Stomach (tissue), 9 donors: Measurements from ENCODE around the gene ZNF79. TPM values are rescaled to one million over a fixed set of nuclear protein-coding genes. Genes with fewer than 3 reads are reported as not detected.

Experiments used
- DNase-seq, 2 donors: peaks; one replicate each; pipeline versions ENCODE4 v3.0.0 to v3.0.0-alpha.2; 2013 to 2019
- H3K27ac ChIP-seq, 5 donors: fragments of 200-600 bp in 4 of 5; sonication (generic) in 4 of 5; one replicate each; pipeline ENCODE4 v1.5.1; 2013 to 2019; ENCODE audit warnings: mild to moderate bottlenecking in 1 of 5, moderate library complexity in 1 of 5
- H3K27me3 ChIP-seq, 3 donors: fragments of 200-600 bp; sonication (generic); one replicate each; pipeline ENCODE4 v1.5.1; 2017 to 2019; ENCODE audit warnings: mixed run types in 1 of 3
- H3K36me3 ChIP-seq, 4 donors: fragments of 200-600 bp; sonication (generic); 1 replicate in 3 of 4; 2 replicates in 1 of 4; pipeline ENCODE4 v1.5.1; 2016 to 2019
- H3K4me1 ChIP-seq, 4 donors: fragments of 200-600 bp; sonication (generic); one replicate each; pipeline ENCODE4 v1.5.1; 2016 to 2019
- H3K4me3 ChIP-seq, 4 donors: fragments of 200-600 bp; sonication (generic) in 3 of 4; one replicate each; pipeline ENCODE4 v1.5.1; 2016 to 2019; ENCODE audit warnings: mild to moderate bottlenecking in 1 of 4
- H3K9me3 ChIP-seq, 4 donors: fragments of 200-600 bp; sonication (generic); one replicate each; pipeline ENCODE4 v1.5.1; 2016 to 2019
- CTCF ChIP-seq, 7 experiments: fragments of 450-650 bp in 4 of 7; fragments of 200-600 bp in 3 of 7; sonication (generic) in 3 of 7; IDR thresholded peaks; one replicate each; pipeline ENCODE4 v1.5.1; 2016 to 2019; ENCODE audit warnings: antibody characterized with exemption in 7 of 7, control low read depth in 2 of 7, mild to moderate bottlenecking in 1 of 7
- EP300 ChIP-seq: sonication (generic); formaldehyde crosslinking; IDR thresholded peaks from one replicate; pipeline ENCODE4 v1.6.1; 2017; ENCODE audit warnings: antibody characterized with exemption
- POLR2A ChIP-seq, 4 donors: fragments of 450-650 bp; IDR thresholded peaks; one replicate each; pipeline ENCODE4 v1.6.1; 2016; ENCODE audit warnings: antibody characterized with exemption in 4 of 4, control low read depth in 2 of 4, mild to moderate bottlenecking in 1 of 4, moderate library complexity in 1 of 4
- POLR2AphosphoS5 ChIP-seq, 3 donors: sonication (generic); formaldehyde crosslinking; IDR thresholded peaks; one replicate each; pipeline ENCODE4 v1.6.1; 2016; ENCODE audit warnings: antibody characterized with exemption in 3 of 3
- WGBS, 5 donors: extraction: QIAGEN DNeasy Blood & Tissue Kit in 3 of 5; methylation state at CpG; one replicate each; pipeline versions ENCODE4 v1.1.5 to v1.1.7; 2013 to 2018; 5-methylcytosine and 5-hydroxymethylcytosine counted together
- intact Hi-C: fragments of 100-400 bp; cut with DNase I; formaldehyde crosslinking; loops from one replicate; pipeline ENCODE4 v1.15.1; 2023; ENCODE audit warnings: low total_unique reads
- polyA plus RNA-seq, 3 donors: library from polyadenylated mRNA; stranded (reverse); fragments of 200-250 nt; gene quantifications; one replicate each; pipeline ENCODE4 v1.2.3, GENCODE V29; 2013
- total RNA-seq, 5 donors: library from RNA; depleted of rRNA; stranded (reverse); fragments of >200 nt; gene quantifications; one replicate each; pipeline versions ENCODE4 v1.1.0 to v1.2.3, GENCODE V29; 2014 to 2016
- donor health status: healthy with polysubstance abuse.
- donor health status: Bipolar disorder and iron deficiency.
- donor health status: healthy.

The ZNF79 gene
- total and polyA plus RNA-seq, 8 donors, result 1.9 to 39.1 (median 5.2) TPM

- Histone ChIP-seq H3K27ac (peak within 1 kb of the TSS; percentile 81 to 96 (median 93)), H3K36me3 (peaks cover 14 to 22% (median 21%) of the 10 kb centered on the region in 4 donors)
- WGBS, 5 donors, result 0 to 1% (median 0%) methylated on average over 21 to 87 of the region's 87 CpGs
These were observed 27.2 kb upstream of the ZNF79 start, which contains the start of gene SLC2A8 for GRCh38 chr9:127396808-127397645. TSS of gene SLC2A8 (plus strand) at chr9:127397169. CDS start at chr9:127397231, 62 bp downstream.

GRCh38 chr9:127397646-127398274 lies 26.4 kb upstream of the ZNF79 start:
- Histone ChIP-seq H3K9me3 (no peaks in the 10 kb centered on the region), H3K4me1 (peaks cover 13 to 53% (median 31%) of the 10 kb centered on the region in 4 donors), H3K36me3 (peaks cover 14 to 30% (median 27%) of the 10 kb centered on the region in 4 donors), H3K4me3 (peak overlapping the region; percentile 88 to 98 (median 92)), H3K27ac (peak overlapping the region; percentile 81 to 96 (median 93)), H3K27me3 (no peaks in the 10 kb centered on the region)
- DNase-seq, result peak; percentile 40 to 82
- 0 to 2% (median 1%) methylated on average over 26 to 55 of the region's 55 CpGs for WGBS, 5 donors
- TF ChIP-seq CTCF (IDR thresholded peaks at IDR 0.05) (peak in 4 of 7 experiments; percentile 12 to 49 (median 19)), POLR2AphosphoS5 (IDR thresholded peaks at IDR 0.05) (no peak)
- intact Hi-C loops, result no loop called here

More at GRCh38 chr9:127396808-127397645, 27.2 kb upstream of the ZNF79 start, which contains the start of gene SLC2A8:
- Histone ChIP-seq H3K4me1 (peaks cover 13 to 51% (median 31%) of the 10 kb centered on the region in 4 donors), H3K27me3 (no peaks in the 10 kb centered on the region), H3K9me3 (no peaks in the 10 kb centered on the region), H3K4me3 (peak within 1 kb of the TSS; percentile 88 to 98 (median 92))
- DNase-seq, result peak; percentile 99 to 100
- intact Hi-C loops, result no loop called here
- TF ChIP-seq POLR2A (IDR thresholded peaks at IDR 0.05) (peak in 2 of 4 donors; percentile 19 to 49), CTCF (IDR thresholded peaks at IDR 0.05) (peak in 3 of 7 experiments; percentile 3 to 39 (median 10)), EP300 (no peak), POLR2AphosphoS5 (IDR thresholded peaks at IDR 0.05) (peak; percentile 83 to 96 (median 95))

GRCh38 chr9:127398275-127398647 lies 25.9 kb upstream of the ZNF79 start:
- Histone ChIP-seq H3K4me3 (peak overlapping the region; percentile 88 to 98 (median 92)), H3K27ac (peak overlapping the region in 4 of 5 donors; percentile 90 to 96 (median 94)), H3K36me3 (peaks cover 14 to 33% (median 30%) of the 10 kb centered on the region in 4 donors), H3K4me1 (peaks cover 13 to 55% (median 31%) of the 10 kb centered on the region in 4 donors), H3K9me3 (no peaks in the 10 kb centered on the region), H3K27me3 (no peaks in the 10 kb centered on the region)
- intact Hi-C loops, result no loop called here
- DNase-seq, result no peak
- TF ChIP-seq CTCF (IDR thresholded peaks at IDR 0.05) (no peak), EP300 (no peak), POLR2A (IDR thresholded peaks at IDR 0.05) (no peak), POLR2AphosphoS5 (IDR thresholded peaks at IDR 0.05) (no peak)
- 11 to 45% (median 42%) methylated on average over 1 to 5 of the region's 5 CpGs for WGBS, 5 donors

DNA sequence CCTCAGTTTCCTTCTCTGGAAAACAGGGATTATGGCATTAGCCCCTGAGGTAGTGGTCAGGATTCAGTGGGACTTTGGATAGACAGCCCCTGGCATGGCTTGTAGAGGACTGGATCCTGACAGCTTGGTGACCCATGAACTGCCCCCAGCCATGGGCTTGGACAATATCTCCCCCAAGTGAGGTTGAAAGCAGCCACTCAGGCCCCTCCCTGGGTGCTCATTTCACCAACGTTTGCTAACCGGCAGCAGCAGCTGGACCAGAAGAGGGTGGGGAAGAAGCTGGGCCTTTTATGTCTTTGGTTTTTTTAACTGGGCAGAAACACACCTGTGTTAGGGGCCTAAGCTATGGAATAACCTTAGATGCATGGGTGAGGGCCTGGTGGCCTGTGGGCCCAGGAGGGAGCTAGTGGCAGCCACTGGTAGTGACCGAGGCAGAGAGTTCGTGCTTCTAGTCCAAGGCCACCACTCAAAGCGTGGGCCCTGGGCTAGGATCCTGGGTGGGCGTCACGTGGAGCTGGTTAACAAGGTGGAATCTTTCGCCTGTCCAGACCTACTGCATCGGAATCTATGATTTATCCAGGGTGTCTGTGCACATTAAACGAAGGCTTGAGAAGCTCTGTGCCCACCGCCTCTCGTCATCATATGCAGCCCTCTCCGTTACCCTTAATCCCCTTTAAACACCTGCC lies 25.3 kb upstream of the ZNF79 start:
- peak overlapping the region; percentile 88 to 98 (median 92) for H3K4me3 ChIP-seq
- peaks cover 13 to 55% (median 31%) of the 10 kb centered on the region in 4 donors for H3K4me1 ChIP-seq
- WGBS, 5 donors, result 83 to 96% (median 90%) methylated on average over 13 of the region's 13 CpGs

More for the DNA sequence above, 25.3 kb upstream of the ZNF79 start:
- intact Hi-C loops, result no loop called here
- H3K36me3 ChIP-seq, result peaks cover 20 to 39% (median 35%) of the 10 kb centered on the region in 4 donors
- TF ChIP-seq CTCF (IDR thresholded peaks at IDR 0.05), result no peak
- no peak for TF ChIP-seq POLR2A (IDR thresholded peaks at IDR 0.05)
- TF ChIP-seq POLR2AphosphoS5 (IDR thresholded peaks at IDR 0.05), result no peak
- no peak for TF ChIP-seq EP300
- H3K9me3 ChIP-seq, result no peaks in the 10 kb centered on the region
- DNase-seq, result no peak
- peak overlapping the region in 1 of 5 donors; percentile 96 for H3K27ac ChIP-seq
- no peaks in the 10 kb centered on the region for H3K27me3 ChIP-seq
